Astrocyte of the spinal cord (primary cell): Measurements from ENCODE around the gene PNISR.

Source experiments
- DNase-seq: peaks from one replicate; pipeline ENCODE4 v3.0.0; 2011; ENCODE audit warnings: low read depth, low spot score
- H3K4me3 ChIP-seq: 2 replicates; pipeline ENCODE4 v1.5.1; 2011; ENCODE audit warnings: low read depth, mild to moderate bottlenecking, low read length, moderate library complexity
- in situ Hi-C: cut with HindIII; loops from 2 replicates; pipeline ENCODE4 v1.10.0; 2017; ENCODE audit warnings: low sequenced_read_pairs
- TF ChIP-seq, protein P1 (sequence below): IDR thresholded peaks from 2 replicates; pipeline ENCODE4 v1.5.1; 2012; ENCODE audit warnings: low read depth, mild to moderate bottlenecking, low read length, inconsistent platforms

Gene PNISR

DNA sequence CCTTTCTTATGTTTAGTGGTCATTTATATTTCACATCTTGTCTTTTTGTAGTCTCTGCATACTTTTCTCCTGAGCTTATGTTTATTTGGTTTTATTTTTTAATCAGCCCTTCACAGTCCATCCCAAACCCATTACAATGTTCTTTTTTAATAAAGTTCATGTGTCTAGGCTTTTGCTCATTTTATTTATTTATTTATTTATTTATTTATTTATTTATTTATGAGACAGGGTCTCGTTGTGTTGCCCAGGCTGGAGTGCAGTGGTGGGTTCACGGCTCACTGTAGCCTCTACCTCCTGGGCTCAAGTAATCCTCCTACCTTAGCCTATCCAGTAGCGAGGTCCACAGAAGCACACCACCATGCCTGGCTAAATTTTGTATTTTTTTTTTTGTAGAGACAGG is 34.2 kb downstream of the PNISR start:
- no peak overlapping the region for H3K4me3 ChIP-seq
- no peak for DNase-seq
- in situ Hi-C loops: no loop called here
- TF ChIP-seq, protein P1, sequence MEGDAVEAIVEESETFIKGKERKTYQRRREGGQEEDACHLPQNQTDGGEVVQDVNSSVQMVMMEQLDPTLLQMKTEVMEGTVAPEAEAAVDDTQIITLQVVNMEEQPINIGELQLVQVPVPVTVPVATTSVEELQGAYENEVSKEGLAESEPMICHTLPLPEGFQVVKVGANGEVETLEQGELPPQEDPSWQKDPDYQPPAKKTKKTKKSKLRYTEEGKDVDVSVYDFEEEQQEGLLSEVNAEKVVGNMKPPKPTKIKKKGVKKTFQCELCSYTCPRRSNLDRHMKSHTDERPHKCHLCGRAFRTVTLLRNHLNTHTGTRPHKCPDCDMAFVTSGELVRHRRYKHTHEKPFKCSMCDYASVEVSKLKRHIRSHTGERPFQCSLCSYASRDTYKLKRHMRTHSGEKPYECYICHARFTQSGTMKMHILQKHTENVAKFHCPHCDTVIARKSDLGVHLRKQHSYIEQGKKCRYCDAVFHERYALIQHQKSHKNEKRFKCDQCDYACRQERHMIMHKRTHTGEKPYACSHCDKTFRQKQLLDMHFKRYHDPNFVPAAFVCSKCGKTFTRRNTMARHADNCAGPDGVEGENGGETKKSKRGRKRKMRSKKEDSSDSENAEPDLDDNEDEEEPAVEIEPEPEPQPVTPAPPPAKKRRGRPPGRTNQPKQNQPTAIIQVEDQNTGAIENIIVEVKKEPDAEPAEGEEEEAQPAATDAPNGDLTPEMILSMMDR: no peak

- H3K4me3 ChIP-seq: no peak overlapping the region
- in situ Hi-C loops: no loop called here
- TF ChIP-seq, protein P1: no peak
- DNase-seq: no peak
These were observed 40.6 kb downstream of the PNISR start for GRCh38 chr6:99384507-99384906.

GRCh38 chr6:99378636-99379035 is 46.5 kb downstream of the PNISR start:
- no peak for DNase-seq
- TF ChIP-seq, protein P1: no peak
- H3K4me3 ChIP-seq: no peak overlapping the region
- in situ Hi-C loops: no loop called here

DNA sequence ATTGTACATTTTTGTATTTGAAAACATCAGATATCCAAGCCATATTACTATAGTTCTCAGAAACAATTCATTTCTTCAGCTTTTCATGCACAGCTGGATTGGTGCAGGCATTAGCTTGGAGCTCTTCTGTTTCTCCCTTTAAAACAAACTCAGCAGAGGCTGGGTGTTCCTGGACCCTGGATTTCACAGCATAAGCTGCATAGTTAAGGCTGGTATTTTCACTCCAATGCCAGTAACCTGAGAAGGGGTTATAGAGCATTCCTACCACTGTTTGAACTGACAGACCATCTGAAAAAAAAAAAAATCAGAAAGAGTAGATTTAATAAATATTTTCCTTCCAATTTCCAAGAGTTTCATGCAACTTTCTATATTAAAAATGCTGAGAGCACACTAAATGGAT is 55.6 kb downstream of the PNISR start:
- DNase-seq: no peak
- TF ChIP-seq, protein P1: no peak
- in situ Hi-C loops: no loop called here
- no peak overlapping the region for H3K4me3 ChIP-seq

GRCh38 chr6:99366852-99367251 is 58.3 kb downstream of the PNISR start:
- no peak for DNase-seq
- H3K4me3 ChIP-seq: no peak overlapping the region
- in situ Hi-C loops: no loop called here
- TF ChIP-seq, protein P1: no peak

DNA sequence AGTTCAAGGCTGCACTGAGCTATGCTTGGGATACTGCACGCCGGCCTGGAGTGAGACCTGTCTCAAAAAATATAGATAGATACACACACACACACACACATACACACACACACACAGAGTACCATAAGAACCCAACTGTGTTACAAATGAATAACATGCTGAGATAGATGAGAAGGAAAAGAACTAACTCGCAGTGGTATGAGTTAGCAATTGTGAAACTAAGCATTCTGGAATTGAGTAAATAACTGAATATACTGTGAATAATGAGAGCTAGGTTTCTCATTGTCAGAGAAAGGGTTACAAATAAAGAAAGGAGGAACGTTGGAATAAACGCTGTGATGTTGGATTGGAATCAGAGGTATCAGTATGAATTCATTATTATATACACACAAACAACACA is 61.1 kb downstream of the PNISR start:
- in situ Hi-C loops: no loop called here
- no peak for DNase-seq
- TF ChIP-seq, protein P1: no peak

More for the DNA sequence above, 61.1 kb downstream of the PNISR start:
- H3K4me3 ChIP-seq: no peak overlapping the region
